HG03097 (cell line): Measurements from ENCODE around the gene NLRP1.
A peak's percentile ranks its signal among the peaks of the same experiment; 100 is the strongest.

Experiments
- ATAC-seq: cut with Tn5 transposase; IDR thresholded peaks from one replicate; pipeline ENCODE4 v1.9.1; 2021; ENCODE audit not compliant: unreplicated experiment, low FRiP score

NLRP1 gene

DNA sequence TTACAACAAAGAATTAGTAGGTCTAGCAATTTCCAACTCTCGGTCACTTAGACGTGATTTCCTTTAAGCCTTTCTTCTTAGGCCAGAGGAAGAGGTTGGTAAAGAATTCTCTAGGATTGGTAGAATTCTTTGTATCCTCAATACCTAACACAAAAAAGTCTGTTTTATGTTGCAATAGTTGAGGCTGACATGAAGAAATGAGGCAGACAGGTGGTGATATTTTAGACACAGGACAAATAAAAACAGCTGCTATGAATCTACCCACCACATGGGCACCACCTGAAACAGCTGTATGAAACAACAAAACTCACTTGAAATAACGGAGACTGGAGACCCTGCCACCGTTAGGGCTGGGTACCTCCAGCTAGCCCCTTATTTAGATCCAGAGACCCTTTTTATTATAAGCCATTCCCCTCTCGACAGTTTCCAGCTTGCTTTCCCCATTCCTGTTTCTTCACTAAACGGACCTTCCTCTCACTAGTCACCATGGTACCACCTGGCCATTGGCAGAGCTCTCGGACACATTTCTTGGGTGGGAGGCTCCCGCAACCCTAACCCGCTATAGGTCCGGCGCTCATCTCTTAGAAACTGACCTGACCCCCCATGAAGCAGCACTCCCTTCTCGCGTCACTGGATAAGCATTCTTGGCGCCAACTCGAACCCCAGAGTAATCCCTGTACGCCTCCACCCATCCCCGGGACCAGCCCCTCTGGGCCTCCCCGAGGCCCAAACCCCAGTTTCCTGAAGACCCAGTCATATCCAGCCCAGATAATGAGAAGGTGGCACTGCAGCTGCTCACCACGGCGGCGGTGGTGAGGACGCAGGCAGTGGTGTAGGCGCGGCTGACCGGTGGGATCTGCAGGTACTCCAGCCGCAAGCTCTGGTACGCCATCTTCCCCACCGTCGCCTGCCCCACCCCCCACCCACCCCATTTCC is 98.8 kb downstream of the NLRP1 start, which contains the start of gene DERL2:
DERL2 (minus strand) TSS at position 909 of the 936 bp plus-strand sequence; CDS start at position 892, 17 bp downstream.
- ATAC-seq: peak; percentile 22

GRCh38 chr17:5481451-5481850 is 102.9 kb downstream of the NLRP1 start:
- ATAC-seq: no peak

DNA sequence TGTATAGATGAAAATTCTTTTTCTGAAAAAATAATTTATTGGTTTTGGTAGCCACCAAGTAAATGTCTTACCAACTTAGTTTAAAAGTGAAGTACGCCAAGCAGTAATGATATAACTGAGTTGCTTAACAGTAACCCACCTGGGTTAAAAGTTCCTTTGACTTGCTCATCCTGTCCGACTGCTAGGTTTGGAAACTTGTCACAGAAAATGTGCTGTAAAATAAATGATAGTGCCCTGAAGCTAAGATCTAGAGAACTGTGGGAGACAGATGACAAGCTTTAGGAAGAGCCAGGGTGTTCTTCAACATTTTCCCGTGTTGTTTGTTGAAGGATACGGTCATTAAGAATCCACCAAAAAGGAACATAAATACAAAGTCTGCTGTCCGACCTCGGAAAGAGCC is 103.3 kb downstream of the NLRP1 start:
- ATAC-seq: no peak

GRCh38 chr17:5478992-5479391 is 105.3 kb downstream of the NLRP1 start:
- ATAC-seq: no peak

DNA sequence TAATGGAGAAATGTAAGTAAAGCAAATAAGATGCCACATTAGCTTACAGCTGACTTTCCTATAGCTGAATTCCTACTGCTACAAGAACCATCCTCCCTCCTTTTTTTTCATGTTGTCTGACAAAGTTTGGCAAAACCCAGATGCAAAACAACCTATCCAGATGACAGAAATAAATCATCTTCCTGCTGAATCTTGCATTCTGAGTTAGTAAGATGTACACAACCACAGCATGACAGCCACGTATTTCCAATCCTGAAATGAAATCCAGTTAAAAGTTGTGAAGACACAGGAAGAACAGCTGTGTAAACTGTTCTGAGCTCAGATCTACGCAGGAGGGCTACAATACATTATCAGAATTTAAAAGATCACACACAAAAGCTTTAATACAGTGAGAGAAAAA is 110.4 kb downstream of the NLRP1 start:
- no peak for ATAC-seq

- no peak for ATAC-seq
These were observed 111.8 kb downstream of the NLRP1 start for GRCh38 chr17:5472511-5472910.

DNA sequence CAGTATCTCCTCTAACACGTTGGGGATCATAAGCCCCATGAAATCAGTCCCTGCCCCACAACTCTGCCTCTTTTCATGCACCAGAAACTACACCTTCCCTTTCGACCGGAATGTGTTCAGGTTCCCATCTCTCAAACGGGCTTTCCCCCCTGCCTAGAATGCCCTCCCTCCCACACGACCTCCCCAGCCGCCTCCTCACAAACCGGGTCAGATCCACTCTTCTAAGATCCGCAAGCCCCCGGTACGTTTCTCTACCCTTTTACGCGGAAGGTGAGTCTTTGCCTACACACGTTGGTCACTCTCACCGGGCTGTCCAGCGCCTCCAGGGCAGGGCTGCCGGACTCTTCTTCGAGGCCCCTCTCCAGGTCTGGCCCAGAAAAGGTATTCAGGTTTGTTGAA is 116.2 kb downstream of the NLRP1 start:
- ATAC-seq: no peak

DNA sequence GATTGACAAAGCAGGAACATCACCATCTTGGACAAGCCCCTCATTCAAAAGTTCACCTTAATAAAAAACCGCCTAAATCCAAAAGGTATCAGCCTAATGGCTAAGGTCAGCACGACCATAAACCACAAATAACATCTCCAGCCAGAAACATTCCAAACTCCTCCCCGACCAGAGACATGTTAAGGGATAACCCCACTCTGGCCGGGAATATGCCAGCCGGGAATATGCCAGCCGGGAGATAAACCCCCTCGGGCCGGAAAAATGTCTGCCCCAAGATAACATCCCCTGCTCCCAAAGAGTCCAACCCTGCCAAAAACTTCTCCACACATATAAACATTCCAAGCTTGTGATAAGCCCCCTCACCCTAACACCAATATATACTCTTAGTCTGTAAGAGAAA is 116.9 kb downstream of the NLRP1 start:
- ATAC-seq: no peak

DNA sequence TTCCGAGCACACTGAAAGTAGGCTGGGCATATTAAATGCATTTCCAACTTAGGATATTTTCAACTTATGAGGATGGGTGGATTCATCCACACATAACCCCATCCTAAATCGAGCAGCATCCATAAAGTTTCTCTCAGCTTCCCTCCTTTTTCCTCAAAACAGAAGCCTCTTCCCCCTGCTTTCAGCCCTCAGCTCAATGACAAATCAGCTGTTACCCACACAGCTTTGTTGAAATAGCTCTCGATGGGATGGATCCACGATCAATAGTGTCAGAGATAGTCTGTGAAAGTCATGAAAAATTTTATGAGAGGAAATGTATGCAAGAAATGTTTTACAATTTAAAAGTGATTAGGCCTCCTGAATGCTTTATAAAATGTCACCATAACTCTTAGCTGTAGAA is 118.0 kb downstream of the NLRP1 start:
- no peak for ATAC-seq

DNA sequence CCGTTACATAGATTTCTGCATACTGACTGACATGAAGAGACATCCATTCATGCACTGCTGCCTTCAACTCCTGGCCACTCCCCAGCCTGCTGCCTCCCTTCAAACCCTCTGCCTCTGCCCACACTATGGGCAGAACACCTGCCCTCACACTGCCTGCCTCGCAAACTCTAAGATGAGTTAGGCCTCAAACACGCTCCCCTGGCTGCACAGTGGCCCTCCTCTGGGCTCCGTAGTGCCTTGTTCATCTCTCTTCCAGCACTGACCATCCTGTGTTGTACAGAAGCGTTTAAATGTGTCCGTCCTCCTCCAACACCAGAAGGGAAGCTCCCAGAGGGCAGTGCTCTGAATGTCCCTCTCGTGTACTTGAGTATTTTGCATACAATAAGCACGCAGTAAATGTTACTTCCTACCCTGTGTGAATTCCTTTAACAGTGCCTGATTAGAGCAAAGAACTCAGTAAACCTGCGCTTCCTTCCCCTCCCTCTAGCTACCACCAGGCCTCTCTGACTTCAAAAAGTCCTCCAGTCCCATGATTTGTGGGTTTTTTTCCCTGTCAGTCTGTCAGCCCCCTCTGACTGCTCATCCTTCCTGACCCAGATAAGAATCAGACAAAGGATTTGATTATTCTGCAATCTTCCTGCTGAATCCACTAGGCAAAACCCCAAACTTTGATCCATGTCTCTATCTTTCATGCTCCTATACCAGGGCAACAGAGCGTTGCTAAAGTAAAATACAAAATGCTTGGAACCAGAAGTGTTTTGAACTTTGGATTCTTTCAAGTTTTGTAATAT is 119.4 kb downstream of the NLRP1 start:
- ATAC-seq: no peak
